HG03521 (cell line): ENCODE results near the gene ERP27.
A peak's percentile ranks its signal among the peaks of the same experiment; 100 is the strongest.

Experiments used
- ATAC-seq: cut with Tn5 transposase; IDR thresholded peaks from one replicate; pipeline ENCODE4 v1.9.1; 2021; ENCODE audit warnings: mild to moderate bottlenecking, moderate library complexity; ENCODE audit not compliant: unreplicated experiment

Gene ERP27

DNA sequence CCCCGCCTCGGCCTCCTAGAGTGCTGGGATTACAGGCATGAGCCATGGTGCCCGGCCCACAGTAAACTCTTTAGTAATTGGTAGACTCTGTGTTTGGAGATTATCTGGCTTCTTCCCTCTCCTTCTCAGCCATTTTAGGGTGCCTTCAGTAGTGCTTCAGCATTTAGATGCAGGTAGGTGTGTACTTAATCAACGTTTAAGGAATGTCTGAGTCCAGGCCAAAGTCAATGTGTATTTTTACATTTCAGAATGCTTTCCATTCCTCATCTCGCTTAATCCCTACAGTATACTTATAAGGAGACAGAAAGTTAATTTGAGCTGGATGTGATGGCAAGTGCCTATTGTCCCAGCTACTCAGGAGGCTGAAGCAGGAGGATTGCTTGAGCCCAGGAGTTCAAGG is 32.2 kb downstream of the ERP27 start:
- no peak for ATAC-seq

DNA sequence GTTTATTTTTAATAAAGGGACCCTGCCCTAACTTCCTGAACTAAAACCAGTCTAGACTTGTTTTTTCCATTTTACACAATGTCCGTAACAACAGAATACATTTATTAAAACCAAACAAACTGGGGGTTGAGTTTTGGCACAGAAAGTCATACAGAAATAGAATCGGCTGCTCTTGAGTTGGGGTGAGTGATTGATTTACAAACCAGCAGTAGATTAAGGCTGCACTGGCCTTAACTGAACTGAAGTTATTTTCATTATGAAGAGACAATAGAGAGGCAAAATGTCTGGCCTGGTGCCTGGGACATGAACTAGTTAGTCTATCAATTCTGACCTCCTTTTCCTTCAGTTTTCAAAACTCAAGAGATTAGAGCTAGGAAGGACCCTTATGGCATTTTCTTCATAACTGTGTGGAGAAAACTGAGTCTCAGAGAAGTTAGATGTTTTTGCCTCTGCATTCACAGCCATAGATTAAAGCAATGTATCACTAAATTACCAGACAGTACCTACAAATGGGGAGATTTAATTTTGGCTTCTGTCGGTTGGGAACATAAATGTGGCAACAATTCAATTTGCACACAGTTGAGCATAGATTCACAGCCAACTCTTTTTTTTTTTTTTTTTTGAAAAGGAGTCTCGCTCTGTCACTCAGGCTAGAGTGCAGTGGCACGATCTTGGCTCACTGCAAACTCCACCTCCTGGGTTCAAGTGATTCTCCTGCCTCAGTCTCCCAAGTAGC is 32.9 kb downstream of the ERP27 start:
- ATAC-seq: no peak

DNA sequence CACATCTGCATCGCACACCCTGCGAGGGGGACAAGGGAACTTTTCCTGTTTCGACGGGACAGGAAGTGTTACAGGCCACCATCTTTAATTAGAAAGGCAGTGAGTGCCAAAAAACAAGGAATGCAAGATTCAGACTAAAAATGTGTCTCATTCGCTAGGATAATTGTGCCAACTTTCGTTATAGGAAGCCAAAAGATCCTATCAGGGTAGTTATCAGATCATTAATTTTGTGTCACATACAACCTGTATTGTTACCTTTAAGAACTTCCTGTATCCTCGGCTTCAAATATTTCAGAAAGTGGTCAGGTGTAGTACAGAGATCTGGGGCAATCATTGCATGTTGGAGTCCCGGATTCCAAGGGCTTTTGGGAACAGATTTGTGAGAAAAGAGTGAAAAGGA is 33.5 kb downstream of the ERP27 start:
- ATAC-seq: no peak

DNA sequence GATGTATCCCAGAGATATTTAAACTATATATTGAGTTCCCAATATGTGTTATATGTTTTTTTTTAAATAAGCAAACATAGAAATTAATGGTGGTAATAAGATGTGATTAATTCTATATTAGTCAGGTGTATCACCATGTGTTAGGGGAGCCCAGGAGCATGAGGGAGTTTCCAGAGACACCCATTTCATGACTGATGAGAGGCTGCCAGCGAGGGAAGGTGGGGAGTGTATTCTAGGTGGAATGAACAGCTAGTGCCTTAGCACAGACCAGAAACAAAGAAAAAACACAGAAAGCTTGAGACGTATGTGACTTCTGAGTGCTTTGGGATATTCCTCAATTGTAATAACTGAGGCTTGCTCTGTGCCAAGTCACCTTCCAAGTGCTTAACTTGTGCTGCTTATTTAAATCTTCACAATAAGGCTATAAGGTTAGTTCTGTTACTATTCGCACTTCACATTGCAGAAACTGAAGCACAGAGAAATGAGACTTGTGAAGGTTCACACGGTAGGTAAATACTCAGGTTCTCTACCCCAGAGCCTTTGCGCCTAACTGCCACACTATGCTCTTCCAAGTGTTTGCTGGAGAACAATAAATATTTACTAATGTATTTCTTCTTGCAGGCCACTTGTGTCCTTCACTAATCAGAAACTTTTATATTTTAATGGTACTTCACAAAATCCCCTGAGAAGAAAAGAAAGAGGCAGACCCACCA is 34.8 kb downstream of the ERP27 start:
- no peak for ATAC-seq

DNA sequence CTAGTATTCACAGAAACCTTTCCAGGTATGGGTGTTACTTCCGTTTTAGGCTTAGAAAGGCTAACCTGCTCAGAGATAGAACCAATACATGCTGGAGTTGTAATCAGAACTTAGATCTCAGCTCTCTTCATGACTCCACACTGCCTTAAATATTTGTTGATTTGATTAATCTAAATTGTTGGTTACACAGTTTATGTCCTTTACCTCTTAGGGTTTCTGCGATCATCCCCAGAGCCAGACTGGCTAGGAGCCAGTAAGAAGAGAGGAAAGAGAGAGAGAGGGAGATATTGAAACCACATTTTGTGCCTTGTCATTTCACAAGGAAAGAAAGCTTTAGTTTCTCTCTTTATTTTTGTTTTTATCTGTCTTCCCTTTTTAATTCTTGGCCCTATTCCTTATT is 35.9 kb downstream of the ERP27 start:
- ATAC-seq: no peak

DNA sequence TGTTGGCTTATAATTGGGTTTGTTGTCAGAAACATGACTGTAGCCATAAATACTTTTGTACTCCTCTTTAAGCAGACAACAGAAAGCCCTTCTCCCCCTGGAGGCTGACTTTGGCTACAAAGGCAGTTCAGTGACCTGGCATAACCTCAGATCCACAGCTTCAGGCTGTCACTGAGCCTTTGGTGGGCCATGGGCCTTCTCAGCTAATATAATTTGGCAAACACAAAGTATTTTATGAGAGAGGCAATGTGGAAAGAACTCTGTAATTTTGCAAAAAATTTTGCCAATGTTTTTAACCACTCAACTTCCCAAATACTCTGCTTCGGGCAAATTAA is 37.1 kb downstream of the ERP27 start:
- ATAC-seq: no peak

DNA sequence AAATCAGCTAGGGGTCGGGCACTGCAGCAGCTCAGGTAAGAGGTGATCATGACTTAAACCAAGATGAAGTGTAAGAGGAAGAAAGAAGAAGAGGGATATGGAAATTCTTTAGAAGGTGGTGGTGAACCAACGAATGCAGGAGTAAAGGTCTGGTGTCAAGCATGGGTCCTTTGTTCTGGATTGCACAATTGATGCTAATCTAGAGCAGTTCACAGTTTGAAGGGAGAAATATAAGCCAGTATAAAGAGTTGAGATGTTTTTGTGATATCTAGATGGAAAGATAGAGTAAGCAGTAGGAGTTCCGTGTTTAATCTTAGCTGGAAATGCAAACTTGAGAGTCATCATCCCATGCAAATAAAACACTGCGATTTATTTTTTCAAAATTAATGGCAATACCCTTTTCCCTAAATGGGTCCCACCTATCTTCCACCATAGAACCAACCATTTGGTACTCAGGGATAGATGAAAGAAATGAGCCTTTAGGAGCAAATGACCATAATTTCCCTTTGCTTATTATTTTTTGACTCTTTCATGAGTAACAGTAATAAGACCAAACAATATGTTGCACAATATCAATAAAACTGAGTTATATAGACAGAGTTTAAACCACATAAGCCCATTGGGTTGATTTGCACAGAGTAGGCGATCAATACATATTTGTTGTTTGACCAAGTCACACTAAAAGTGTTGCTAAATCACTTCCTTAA is 37.7 kb downstream of the ERP27 start:
- ATAC-seq: no peak

DNA sequence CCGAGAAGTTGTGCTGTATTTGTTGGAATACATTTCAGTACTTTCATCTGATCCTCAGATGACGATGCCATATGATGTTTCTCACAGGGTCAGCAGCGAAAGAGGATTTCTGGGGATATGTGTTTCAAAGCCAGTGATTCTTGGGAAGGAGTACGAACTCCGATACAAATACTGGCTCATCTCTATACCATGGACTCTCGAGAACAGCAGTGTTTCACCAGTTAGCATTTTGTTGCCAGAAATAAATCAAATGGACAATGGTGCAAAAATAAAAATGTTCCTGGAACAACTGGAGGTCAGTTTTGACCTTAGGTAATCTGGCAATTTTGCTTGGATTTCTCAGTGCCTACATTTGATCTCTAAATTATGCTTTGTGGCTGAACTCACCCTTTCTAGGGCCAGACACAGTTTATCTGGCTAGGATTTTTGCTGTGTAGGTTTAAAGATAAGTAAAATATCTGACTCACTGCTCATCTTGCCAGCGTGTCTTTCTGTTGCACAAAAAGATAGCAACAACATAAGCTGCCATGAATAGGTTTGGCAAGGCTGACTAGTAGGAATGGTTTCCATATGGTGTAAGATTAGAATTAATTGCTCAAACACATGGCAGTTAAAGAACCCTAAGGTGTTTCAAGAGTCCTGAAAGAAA is 41.7 kb downstream of the ERP27 start:
- no peak for ATAC-seq

DNA sequence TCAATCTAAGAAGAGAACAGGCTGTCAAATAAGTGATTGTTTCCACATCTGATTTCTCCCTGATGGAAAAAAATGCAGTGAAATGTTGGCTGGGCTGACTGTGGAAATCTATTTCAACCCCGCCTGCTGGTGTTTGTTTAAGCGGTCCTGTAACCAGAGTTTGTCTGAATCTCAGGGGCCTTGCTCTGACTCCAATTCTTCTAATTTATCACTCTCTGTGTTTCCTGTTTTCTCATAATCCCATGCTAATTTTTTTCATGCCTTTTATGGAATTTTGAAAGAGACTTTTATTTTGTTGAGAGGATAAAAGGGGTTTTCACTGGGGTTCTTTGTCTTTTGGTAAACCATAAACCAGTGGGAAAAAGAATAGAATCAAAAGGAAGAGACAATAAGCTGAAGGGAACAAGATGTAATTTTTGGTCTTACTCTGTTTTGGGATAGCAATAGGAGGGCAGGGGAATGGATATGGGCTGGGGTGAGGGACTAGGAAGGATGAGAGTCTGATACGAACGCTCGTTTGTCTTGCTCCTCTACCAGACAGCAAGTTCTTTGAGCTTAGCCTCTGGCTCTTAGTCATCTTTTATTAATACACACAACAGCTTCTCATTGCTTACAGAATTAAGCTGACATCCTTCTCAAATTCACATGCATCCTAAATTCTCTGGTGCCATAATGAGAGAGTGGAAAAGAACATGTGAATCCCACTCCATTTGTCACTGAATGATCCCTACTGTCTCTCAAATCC is 44.7 kb downstream of the ERP27 start:
- ATAC-seq: no peak

DNA sequence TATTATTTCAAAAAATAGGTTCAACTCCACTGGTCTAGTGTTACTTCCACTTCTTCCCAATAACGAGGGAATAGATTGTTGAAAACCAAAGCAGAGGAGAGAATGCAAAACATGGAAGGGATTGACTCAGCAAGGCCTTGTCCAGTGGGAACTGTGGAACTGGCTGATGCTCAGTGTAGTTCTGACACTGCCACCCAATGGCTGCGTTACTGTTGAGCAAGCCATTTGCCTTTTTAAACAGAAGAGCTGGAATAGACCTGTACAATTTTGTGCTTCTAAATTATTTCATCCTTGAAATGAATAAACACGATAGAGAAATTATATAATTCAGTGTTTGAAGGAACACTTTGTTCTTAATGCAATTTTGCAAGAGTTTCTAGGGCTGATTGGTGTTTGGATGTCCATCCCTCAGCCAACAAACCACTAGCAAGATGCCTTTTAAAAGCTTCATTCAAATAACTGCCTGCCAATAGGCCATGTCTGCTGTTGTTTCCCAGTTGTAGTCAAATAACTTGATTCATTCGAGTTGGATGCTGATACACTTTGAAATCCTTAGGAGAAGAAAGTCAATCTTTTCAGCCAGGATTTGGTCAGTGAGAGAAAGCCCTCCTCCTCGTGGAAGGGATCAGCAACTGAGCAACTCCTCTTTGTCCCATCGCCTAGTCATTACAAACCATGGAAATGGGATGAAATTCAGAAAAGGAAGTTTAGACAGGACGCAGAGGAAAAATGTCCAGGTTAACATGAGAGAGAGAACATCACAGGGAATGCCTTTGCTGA is 45.4 kb downstream of the ERP27 start:
- ATAC-seq: no peak

DNA sequence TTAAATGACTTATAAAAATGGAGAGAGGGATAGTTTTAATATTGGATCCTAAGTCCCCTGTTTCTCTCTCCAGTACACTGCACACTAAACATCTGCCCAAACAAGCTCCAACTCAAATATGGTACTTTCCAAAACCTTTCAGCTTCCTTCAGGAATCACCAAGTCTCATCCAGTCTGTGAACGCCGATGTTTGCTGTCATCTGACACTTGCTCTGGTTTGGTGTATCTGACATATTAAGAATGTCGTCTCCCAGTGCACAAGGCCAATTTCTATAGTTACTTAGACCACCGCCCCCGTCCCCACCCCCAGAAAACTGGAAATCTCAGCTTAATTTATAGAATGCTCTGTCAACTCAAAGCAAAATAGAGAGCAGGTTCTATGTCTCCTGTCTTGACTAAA is 47.6 kb downstream of the ERP27 start:
- ATAC-seq: no peak

DNA sequence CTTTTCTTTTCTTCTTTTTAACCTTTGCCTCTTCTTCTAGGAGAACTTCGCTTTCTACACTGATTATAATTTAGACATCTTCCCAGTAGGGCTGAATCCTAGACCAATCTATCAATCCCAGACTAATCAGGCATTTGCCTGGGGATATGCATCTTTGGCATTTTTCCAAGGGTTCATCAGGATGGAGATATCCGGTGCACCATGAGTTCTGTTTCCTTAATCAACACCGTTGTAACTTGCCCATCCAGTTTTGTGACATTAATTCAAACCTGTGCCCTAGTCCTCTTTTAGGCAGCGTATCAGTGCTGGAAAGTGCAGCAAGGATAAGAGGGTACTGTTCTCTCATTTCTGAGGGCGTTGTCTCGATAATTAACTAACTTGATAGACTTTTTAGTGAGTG is 52.1 kb downstream of the ERP27 start:
- no peak for ATAC-seq

DNA sequence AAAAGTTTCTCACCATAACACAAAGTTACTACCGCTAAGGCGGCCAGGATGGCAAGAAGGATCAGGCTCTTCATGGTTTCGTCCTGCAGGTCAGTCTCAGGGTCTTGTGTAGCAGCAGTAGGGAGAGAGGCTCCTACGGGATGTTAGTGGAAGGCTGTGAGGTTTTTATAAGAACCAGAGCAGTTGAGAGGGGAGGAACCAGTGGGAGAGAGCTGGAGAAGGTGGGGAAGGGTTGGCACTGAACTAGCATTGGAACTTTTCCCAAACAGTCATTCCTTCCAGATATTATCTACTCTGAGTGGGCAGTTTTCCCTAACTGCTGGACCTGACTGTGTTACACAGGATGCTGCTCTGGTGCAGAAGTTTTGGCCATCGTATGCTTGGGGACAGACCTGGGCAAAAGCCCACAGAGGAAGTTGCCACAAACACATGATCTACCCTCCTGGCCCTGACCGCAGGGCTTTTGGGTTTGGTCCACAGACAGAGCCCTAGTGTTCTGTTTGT is 52.6 kb downstream of the ERP27 start, which contains the start of gene MGP:
MGP (minus strand) TSS at position 137 of the 504 bp plus-strand sequence; CDS start at position 74, 63 bp downstream.
- no peak for ATAC-seq

DNA sequence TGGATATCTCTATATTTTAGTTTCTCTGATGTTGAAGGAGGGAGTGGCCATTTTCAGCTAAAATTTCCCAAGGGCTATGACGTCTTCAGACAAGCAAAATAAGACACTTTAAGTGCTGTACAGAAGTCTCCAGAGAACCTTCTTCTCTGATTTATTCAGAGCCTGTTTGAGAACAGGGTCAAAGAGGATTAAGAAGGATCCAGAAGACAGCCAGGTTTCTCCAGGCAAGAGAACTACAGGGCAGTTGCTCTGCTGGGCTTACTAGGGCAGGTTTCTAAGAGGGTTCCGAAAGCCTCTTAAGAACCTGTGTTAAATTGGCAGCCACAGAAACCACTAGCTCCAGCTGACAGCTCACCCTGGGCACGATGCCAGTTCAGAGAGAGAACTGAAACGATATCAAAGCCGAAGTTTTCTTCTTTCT is 53.9 kb downstream of the ERP27 start:
- ATAC-seq: peak; percentile 97

DNA sequence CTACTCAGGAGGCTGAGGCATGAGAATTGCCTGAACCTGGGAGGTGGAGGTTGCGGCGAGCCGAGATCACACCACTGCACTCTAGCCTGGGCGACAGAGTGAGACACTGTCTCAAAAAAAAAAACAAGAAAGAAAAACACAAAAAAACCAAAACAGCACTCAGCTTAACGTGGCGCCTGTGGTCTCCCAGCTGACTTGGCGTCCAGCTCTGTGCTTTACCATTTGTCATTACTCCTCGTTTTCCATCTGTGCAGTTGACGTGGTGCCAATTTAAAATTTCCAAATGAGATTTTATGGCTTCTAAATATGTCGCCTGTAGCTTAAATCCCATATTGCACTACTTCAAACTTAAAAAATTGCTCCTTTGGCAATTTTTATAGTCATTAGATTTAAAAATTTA is 54.7 kb downstream of the ERP27 start:
- ATAC-seq: no peak

DNA sequence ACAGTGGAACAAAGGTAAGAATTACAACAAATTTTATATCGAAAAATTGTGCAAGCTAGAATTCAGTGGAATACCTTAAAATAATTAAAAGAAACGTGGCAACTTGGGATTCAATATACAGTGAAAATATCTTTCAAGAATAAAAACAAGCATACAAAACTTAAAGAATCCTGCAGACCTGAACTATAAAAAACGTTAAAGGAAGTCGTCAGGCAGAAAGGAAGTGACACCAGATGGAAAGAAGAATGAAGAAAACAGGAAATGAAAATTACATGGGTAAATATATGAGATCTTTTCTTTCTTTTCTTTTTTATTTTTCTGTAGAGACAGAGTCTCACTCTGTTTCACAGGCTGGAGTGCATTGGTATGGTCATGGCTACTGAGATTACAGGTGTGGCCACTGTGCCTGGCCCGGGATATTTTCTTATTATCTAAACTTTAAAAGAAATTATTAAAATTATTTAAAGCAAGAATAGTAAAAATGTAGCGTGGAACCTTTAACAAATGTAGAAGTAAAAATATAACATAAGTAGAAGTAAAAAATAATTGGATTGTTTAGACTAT is 57.4 kb downstream of the ERP27 start:
- no peak for ATAC-seq

DNA sequence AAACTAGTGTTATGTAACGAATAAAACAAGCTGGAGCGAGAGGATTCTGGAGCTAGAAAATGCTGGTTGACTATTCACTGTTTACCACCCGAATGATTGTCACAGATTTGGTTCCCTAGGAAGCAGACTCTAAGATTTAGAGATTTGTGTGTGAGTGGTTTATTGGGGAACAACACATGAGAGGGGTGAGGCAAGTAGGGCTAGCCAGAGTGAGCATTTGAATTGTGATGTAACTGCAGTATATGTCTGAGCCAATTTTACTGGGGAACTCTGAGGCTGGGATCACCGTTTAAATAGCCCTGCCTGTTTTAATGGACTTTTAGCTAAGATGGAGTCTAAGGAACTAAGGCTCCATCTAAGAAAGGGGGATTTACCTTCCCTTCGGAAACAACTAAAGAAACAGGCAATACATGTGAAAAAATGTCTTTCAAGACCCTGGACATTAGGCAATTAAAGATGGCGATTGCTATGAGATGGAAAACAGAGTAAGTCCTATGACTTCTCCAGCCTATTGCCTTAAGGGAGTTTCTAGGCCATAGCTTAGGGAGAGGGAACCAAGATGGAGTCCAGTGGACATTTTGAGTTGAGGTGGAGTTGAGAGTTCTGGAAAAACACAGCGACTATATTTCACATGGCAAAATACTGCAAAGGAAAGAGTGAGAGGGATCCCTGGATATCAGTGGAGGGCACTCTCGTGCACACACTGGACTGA is 59.0 kb downstream of the ERP27 start:
- ATAC-seq: no peak

DNA sequence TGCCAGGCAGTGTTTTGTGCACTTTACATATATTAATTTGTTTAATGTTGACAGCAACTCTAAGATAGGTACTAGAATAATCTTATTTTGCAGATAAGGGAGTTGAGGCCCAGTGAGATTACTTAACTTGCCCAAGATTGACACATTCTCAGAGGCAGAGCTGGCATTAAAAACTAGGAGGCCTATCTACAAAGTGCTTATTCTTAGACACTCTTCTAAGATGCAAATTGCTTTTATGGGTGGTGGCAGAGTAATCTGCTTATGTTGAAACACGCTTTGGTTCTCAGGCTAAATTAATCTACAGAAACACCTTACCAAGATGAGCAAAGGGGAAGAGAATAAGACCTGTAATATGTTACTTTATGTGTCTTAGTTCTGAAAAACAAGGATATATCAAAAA is 59.8 kb downstream of the ERP27 start:
- ATAC-seq: no peak

DNA sequence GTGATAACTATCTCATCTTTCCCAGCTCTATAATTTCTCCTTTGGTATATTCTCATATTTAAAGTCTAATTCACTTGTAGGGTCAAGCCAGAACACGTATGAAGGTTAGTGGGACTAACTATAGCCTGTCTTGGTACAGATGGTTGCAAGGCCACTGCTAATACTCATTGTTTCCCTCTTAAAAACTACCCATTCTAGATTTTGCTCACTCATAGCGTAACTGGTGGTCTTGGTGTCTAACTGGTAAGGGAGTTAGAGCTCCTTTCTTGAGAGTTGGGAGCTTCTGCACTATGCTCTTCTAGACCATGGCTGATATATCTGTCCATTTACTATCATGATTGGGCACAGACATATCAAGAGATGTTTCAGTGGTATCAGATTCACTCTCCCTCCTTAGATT is 61.5 kb downstream of the ERP27 start:
- ATAC-seq: no peak
